GM12878 (cell line): ENCODE results near the gene KIF24.

Experiments used
- BRCA1 ChIP-seq: IDR thresholded peaks from 2 replicates; pipeline ENCODE4 v1.6.1; 2011; ENCODE audit warnings: low read depth, low read length, improper control_type of control experiment
- CEBPB ChIP-seq, 2 experiments: fragments of 150-350 bp in 1 of 2; IDR thresholded peaks; 2 replicates each; pipeline ENCODE4 v1.6.1; 2012 to 2014; ENCODE audit warnings: low read depth in 2 of 2, low read length in 2 of 2, borderline replicate concordance in 1 of 2, inconsistent platforms in 1 of 2
- CTCF ChIP-seq, 3 experiments: IDR thresholded peaks in 2 of 3; conservative IDR thresholded peaks in 1 of 3; 2 replicates each; pipeline ENCODE4 v1.5.1; 2011; ENCODE audit warnings: low read depth in 3 of 3, low read length in 3 of 3, mild to moderate bottlenecking in 3 of 3, control low read depth in 2 of 3, moderate library complexity in 2 of 3, inconsistent platforms in 1 of 3, mixed read lengths in 1 of 3; ENCODE audit not compliant: control insufficient read depth in 2 of 3, insufficient read depth in 1 of 3; ENCODE audit errors: extremely low read depth in 1 of 3
- FOXK2 ChIP-seq: fragments of 450-650 bp; IDR thresholded peaks from 2 replicates; pipeline ENCODE4 v1.6.1; 2017; ENCODE audit warnings: mild to moderate bottlenecking, moderate library complexity
- POLR2A ChIP-seq: IDR thresholded peaks from 2 replicates; pipeline ENCODE4 v1.6.1; 2011; ENCODE audit warnings: low read depth, mild to moderate bottlenecking, low read length
- POLR2AphosphoS5 ChIP-seq: IDR thresholded peaks from 2 replicates; pipeline ENCODE4 v1.6.1; 2011; ENCODE audit warnings: mild to moderate bottlenecking, low read length, inconsistent platforms
- ZNF207 ChIP-seq: fragments of 450-650 bp; IDR thresholded peaks from 2 replicates; pipeline ENCODE4 v1.6.1; 2014; ENCODE audit warnings: antibody characterized with exemption, mild to moderate bottlenecking, borderline replicate concordance

GRCh38 chr9:34343090-34343489 is 14.0 kb upstream of the KIF24 start:
- TF ChIP-seq FOXK2, result no peak
- no peak for TF ChIP-seq CEBPB (IDR thresholded peaks at IDR 0.05; ENCODE audit: borderline replicate concordance in 1 of 2, low read depth in 2 of 2, low read length in 2 of 2)
- TF ChIP-seq POLR2A, result no peak
- no peak for TF ChIP-seq CTCF (IDR thresholded peaks at IDR 0.05 in 2 of 3, conservative IDR thresholded peaks at IDR 0.05 in 1 of 3; ENCODE audit: control insufficient read depth in 2 of 3, extremely low read depth in 1 of 3, insufficient read depth in 1 of 3, low read depth in 3 of 3, low read length in 3 of 3)
- TF ChIP-seq BRCA1, result no peak
- no peak for TF ChIP-seq POLR2AphosphoS5
- no peak for TF ChIP-seq ZNF207
